DMS 273 (cell line): ENCODE results near the gene KCTD14.
"Not testable (repeated sequence)": the region's sequence is repeated elsewhere in the genome, so short reads cannot be mapped to it uniquely, and the experiment has no call there.

Experiments
- DNase-seq: peaks from one replicate; lab custom pipeline; 2025; ENCODE audit not compliant: unreplicated experiment; lab: John Stamatoyannopoulos, UW

The KCTD14 gene

DNA sequence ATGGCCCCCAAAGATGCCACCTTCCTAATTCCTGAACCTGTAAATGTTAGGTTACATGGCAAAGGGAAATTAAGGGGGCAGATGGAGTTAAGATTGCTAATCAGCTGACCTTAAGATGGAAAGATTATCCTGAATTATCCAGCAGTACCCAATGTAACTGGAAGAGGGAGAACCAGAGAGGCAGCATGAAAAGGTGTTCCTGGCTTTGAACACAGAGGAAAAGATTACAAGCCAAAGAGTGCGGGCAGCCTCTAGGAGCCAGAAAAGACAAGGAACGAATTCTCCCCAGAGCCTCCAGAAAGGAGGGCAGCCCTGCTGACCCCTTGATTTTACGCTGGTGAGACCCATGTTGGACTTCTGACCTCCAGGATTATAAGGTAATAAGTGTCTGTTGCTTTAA, 25.5 kb upstream of the KCTD14 start:
- peak; percentile 63 for DNase-seq

GRCh38 chr11:78046486-78046854, 23.4 kb upstream of the KCTD14 start:
- no peak for DNase-seq

DNA sequence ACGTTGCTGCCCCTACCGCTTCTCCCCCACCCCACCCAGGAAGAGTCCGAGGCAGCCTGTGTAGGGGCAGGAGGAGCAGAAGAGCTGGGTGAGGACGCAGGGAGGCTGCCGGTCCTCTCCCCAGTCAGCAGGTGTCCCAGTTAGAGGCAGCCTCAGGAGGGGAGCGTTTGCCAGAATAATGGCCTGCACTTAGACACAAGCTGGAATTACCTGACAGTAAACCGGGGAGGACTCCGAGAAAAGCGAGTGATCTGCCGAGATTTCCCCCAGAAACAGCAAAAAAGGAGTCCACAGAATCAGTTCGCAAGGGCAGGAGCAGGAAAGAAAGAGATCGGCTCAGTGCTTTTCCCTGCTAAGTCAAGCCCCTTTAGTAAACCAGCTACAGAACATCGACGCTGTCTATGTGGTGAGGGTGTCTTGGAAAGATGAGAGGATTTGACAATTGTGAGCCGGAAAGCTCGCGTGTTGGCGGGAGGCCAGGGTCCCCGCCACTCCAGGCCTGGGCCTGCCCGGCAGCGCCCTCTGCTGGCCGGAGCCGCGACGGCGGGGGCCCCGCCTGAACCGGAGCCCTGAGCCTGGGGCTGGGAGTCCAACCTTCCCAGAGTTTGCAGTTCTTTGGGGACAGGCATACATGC, 22.9 kb upstream of the KCTD14 start:
- DNase-seq: peak; percentile 88

- DNase-seq: no peak
Observed at GRCh38 chr11:78044706-78045105, 21.6 kb upstream of the KCTD14 start.

GRCh38 chr11:78041843-78042440, 18.9 kb upstream of the KCTD14 start:
- no peak for DNase-seq

GRCh38 chr11:78041380-78041719, 18.3 kb upstream of the KCTD14 start:
- DNase-seq: not testable (repeated sequence)

- DNase-seq: peak; percentile 12
Observed at GRCh38 chr11:78040691-78041379, 17.8 kb upstream of the KCTD14 start.

- peak; percentile 77 for DNase-seq
Observed at GRCh38 chr11:78039919-78040671, 17.0 kb upstream of the KCTD14 start.

DNA sequence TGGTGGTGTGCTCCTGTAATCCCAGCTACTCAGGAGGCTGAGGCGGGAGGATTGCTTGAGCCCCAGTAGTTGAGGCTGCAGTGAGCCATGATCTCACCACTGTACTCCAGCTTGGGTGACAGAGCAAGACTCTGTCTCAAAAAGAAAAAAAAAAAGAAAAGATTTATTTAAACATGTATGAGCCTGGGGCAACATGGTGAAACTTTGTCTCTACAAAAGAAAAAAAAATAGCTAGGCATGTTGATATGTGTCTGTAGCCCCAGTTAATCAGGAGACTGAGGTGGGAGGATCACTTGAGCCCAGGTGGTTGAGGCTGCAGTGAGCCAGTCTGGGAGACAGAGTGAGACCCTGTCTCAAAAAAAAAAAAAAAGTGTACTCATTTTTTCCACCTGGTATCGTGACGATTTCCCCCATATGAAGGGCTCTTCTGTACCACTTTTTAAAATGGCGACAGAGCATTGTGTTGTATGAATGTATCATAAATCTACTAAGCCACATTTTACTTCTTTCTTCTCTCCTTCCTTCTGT, 16.4 kb upstream of the KCTD14 start:
- peak; percentile 34 for DNase-seq

DNA sequence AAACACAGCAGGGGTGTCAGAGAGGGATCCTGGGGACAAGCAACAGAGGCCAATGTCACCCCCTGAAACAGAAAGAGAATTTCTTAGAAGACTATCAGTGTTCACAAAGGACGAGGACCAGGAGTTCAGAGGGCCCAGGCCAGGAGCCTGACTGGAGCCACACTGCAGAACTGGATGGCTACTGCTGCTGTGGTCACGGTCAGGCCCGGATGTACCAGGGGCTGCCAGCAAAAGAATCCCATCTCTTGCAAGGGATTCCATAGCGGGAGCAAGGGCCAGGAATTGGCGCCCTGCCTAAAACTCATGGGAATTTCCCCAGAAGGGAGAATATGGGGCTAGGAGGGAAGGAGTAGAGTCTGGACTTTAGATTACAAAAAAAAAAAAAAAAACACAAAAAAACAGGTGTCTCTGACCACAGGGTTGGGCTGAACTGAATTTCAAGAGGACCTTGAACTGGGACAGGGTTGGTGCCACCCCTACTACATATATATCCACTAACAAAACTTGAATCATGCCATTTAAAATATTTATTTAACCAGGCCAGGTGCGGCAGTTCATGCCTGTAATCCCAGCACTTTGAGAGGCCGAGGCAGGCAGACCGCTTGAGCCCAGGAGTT, 15.7 kb upstream of the KCTD14 start:
- peak; percentile 6 for DNase-seq

GRCh38 chr11:78037825-78038620, 14.9 kb upstream of the KCTD14 start:
- DNase-seq: no peak

GRCh38 chr11:78037056-78037455, 14.0 kb upstream of the KCTD14 start:
- DNase-seq: peak; percentile 50

GRCh38 chr11:78036313-78036712, 13.2 kb upstream of the KCTD14 start:
- no peak for DNase-seq

GRCh38 chr11:78034623-78035022, 11.5 kb upstream of the KCTD14 start:
- no peak for DNase-seq

DNA sequence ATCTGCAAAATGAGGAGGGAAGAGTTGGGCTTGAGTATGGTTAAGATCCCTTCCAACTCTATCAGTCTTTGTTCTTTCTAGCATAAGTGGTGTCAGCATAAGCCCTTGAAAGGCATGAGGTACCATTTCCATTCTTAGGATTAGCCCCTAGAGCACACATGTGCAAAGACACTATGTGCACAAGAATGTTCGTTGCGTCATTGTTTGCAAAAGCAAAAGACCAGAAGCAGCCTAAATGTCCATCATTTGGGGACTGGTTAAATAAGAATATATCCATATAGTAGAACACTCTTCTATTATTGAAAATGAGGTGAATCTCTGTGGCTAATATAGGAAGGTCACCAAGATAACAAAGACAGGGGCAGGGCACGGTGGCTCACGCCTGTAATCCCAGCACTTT, 10.0 kb upstream of the KCTD14 start:
- no peak for DNase-seq

DNA sequence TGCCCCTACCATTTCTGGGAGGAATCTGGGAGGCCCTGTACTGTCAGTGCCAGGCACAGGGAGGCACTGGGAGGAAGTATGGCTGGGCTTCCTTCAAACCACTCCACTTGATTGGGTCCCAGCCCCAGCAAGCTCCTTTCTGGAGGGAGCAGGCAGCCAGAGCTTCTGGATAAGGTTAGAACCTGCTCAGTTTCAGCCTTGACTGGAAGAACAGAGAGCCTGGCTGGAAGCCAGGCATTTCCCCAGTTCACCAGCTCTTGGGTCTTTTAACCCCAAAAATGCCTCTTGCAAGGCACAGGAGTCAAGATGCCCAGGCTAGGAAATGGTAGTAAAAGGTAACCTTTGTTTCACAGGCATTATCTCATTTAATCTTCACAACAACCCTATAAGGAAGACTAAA, 9.0 kb upstream of the KCTD14 start:
- DNase-seq: peak; percentile 51

DNA sequence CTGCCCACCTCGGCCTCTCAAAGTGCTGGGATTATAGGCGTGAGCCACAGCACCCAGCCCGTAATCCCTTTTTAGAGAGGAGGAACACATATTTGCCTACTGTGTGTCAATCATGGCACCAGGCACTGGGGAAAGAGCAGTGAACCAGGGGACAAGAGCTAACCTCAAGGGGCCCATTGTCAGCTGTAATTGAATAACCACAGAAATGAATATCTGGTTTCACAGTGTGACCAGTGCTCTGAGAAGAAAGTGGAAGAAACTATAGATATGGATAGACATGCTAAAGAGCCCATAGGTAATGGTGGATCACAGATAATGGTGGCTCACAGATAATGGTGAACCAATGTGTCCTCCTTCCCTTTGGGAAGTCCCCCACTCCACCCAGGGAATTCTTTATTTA, 8.6 kb upstream of the KCTD14 start:
- no peak for DNase-seq

GRCh38 chr11:78030429-78031325, 7.6 kb upstream of the KCTD14 start:
- peak; percentile 97 for DNase-seq

- not testable (repeated sequence) for DNase-seq
Observed at GRCh38 chr11:78028423-78028822, 5.3 kb upstream of the KCTD14 start.
